Neural progenitor cell (in vitro differentiated cells): Measurements from ENCODE around the gene ATF6.

Experiments used
- EZH2 ChIP-seq: fragments of 200-600 bp; sonication (generic); IDR thresholded peaks from 2 replicates; pipeline ENCODE4 v1.6.1; 2017; ENCODE audit warnings: antibody characterized with exemption, mild to moderate bottlenecking, moderate library complexity
- EZH2phosphoT487 ChIP-seq: fragments of 200-600 bp; sonication (generic); IDR thresholded peaks from 2 replicates; pipeline ENCODE4 v1.6.1; 2017; ENCODE audit warnings: antibody characterized with exemption
- TF ChIP-seq, protein P1 (sequence below): fragments of 200-600 bp; sonication (generic); IDR thresholded peaks from 2 replicates; pipeline ENCODE4 v1.5.1; 2017; ENCODE audit warnings: antibody characterized with exemption, mild to moderate bottlenecking

DNA sequence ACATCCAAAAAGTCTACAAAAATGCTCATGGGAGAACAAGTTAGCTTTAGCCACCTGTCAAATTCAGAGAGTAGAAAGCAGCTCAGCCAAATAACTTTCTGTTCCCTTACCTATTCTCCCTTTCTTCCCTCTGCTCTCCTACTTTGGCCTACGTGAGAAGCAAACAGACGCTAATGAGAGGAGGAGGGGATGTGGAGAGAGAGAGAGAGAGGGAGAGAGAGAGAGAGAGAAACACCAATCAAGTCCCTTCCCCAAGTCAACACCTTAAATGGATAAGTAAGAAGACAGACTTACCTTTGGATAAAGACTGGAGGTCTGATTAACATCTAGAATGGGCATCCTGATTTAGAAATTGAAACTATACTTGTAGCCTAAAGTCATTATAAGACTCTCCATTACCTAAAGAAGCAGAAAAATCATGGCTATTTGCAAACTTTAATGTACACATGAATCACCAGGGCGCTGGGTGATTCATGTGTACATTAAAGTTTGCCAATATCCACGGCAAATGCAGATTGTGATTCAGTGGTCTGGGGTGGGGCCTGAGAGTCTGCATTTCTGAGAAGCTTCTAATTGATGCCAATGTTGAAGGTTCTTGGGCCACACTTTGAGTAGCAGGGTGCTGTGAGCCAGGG, 29.7 kb upstream of the ATF6 start:
- TF ChIP-seq, protein P1, sequence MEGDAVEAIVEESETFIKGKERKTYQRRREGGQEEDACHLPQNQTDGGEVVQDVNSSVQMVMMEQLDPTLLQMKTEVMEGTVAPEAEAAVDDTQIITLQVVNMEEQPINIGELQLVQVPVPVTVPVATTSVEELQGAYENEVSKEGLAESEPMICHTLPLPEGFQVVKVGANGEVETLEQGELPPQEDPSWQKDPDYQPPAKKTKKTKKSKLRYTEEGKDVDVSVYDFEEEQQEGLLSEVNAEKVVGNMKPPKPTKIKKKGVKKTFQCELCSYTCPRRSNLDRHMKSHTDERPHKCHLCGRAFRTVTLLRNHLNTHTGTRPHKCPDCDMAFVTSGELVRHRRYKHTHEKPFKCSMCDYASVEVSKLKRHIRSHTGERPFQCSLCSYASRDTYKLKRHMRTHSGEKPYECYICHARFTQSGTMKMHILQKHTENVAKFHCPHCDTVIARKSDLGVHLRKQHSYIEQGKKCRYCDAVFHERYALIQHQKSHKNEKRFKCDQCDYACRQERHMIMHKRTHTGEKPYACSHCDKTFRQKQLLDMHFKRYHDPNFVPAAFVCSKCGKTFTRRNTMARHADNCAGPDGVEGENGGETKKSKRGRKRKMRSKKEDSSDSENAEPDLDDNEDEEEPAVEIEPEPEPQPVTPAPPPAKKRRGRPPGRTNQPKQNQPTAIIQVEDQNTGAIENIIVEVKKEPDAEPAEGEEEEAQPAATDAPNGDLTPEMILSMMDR = no peak
- TF ChIP-seq EZH2 (no peak), EZH2phosphoT487 (no peak)
